PC-9 (cell line): ENCODE measurements around the gene USP7. TPM values are rescaled to one million over a fixed set of nuclear protein-coding genes. Genes with fewer than 3 reads are reported as not detected.

Source experiments
- BruUV-seq: library from RNA; stranded (reverse); fragments of 400-500 nt; replicated peaks from 2 replicates; lab custom pipeline; 2021; lab: Mats Ljungman, UMichigan
- CTCF ChIA-PET: fragments of 300-600 bp; sonication (Branson Sonifier 250); formaldehyde crosslinking; loops from one replicate; lab custom pipeline; 2022; ENCODE audit warnings: antibody characterized with exemption; lab: Charles Lee
- POLR2A ChIA-PET: fragments of 300-600 bp; sonication (Branson Sonifier 250); formaldehyde crosslinking; loops from one replicate; lab custom pipeline; 2022; ENCODE audit warnings: antibody characterized with exemption; ENCODE audit not compliant: unreplicated experiment; lab: Charles Lee
- DNase-seq, 2 experiments: peaks; one replicate each; pipeline versions ENCODE4 v3.0.0 to v3.0.0-alpha.2; 2015 to 2022; ENCODE audit warnings: mixed read lengths in 1 of 2
- H2AFZ ChIP-seq: fragments of 200-600 bp; sonication (generic); 2 replicates; pipeline ENCODE4 v1.8.1; 2017; ENCODE audit warnings: antibody characterized with exemption
- H3F3A ChIP-seq: fragments of 200-600 bp; sonication (generic); 2 replicates; pipeline ENCODE4 v1.8.1; 2017; ENCODE audit warnings: antibody characterized with exemption, mild to moderate bottlenecking, low read depth; ENCODE audit not compliant: insufficient read depth
- H3K27ac ChIP-seq: fragments of 200-600 bp; sonication (generic); 2 replicates; pipeline ENCODE4 v1.6.1; 2016; ENCODE audit warnings: mixed run types
- H3K27me3 ChIP-seq: fragments of 200-600 bp; sonication (generic); 2 replicates; pipeline ENCODE4 v1.6.1; 2016; ENCODE audit warnings: low read depth, mixed run types; ENCODE audit not compliant: insufficient read depth
- H3K36me3 ChIP-seq: fragments of 200-600 bp; sonication (generic); 2 replicates; pipeline ENCODE4 v1.6.1; 2016; ENCODE audit warnings: low read depth, mixed run types
- H3K4me1 ChIP-seq: fragments of 200-600 bp; sonication (generic); replicated peaks from 2 replicates; pipeline ENCODE4 v1.6.1; 2016; ENCODE audit warnings: mixed run types; ENCODE audit not compliant: insufficient read depth
- H3K4me2 ChIP-seq: fragments of 200-600 bp; sonication (generic); 2 replicates; pipeline ENCODE4 v1.6.1; 2017; ENCODE audit warnings: mixed run types
- H3K4me3 ChIP-seq: fragments of 200-600 bp; sonication (generic); 2 replicates; pipeline ENCODE4 v1.6.1; 2016; ENCODE audit warnings: mixed run types
- H3K79me2 ChIP-seq: fragments of 200-600 bp; sonication (generic); 2 replicates; pipeline ENCODE4 v1.6.1; 2017; ENCODE audit warnings: low read depth, mixed run types
- H3K9me2 ChIP-seq: fragments of 200-600 bp; sonication (generic); 2 replicates; pipeline ENCODE4 v1.8.1; 2017; ENCODE audit warnings: mild to moderate bottlenecking; ENCODE audit not compliant: insufficient read depth
- H3K9me3 ChIP-seq: fragments of 200-600 bp; sonication (generic); 2 replicates; pipeline ENCODE4 v1.8.1; 2016; ENCODE audit warnings: low read depth; ENCODE audit not compliant: insufficient read depth
- H4K20me1 ChIP-seq: fragments of 200-600 bp; sonication (generic); 2 replicates; pipeline ENCODE4 v1.8.1; 2017; ENCODE audit not compliant: insufficient read depth
- CTCF ChIP-seq: fragments of 200-600 bp; sonication (generic); conservative IDR thresholded peaks from 2 replicates; pipeline ENCODE4 v1.6.1; 2017; ENCODE audit warnings: mixed run types, antibody characterized with exemption, mild to moderate bottlenecking, moderate library complexity
- EZH2 ChIP-seq: fragments of 200-600 bp; sonication (generic); IDR thresholded peaks from 2 replicates; pipeline ENCODE4 v1.8.0; 2017; ENCODE audit warnings: antibody characterized with exemption, low read depth
- intact Hi-C: fragments of 100-400 bp; cut with micrococcal nuclease; formaldehyde crosslinking; loops from one replicate; pipeline ENCODE4 v1.10.0; 2022; ENCODE audit not compliant: unreplicated experiment
- total RNA-seq: library from RNA; stranded (reverse); gene quantifications from 2 replicates; pipeline ENCODE4 v1.2.3, GENCODE V29; 2021

USP7 gene
- total RNA-seq, 1 experiment from 2014 or later, result 167 TPM

- H4K20me1 ChIP-seq, result peaks cover 89% of the 10 kb centered on the region
- intact Hi-C loops, result no loop called here
- POLR2A ChIA-PET, result no interaction called here
- BruUV-seq, result no TSS peak
- H3K9me2 ChIP-seq, result no peaks in the 10 kb centered on the region
- H3K4me1 ChIP-seq, result peaks cover 5% of the 10 kb centered on the region
- no peaks in the 10 kb centered on the region for H3F3A ChIP-seq
- H2AFZ ChIP-seq, result no peak overlapping the region
- no peak overlapping the region for H3K4me3 ChIP-seq
- H3K9me3 ChIP-seq, result no peaks in the 10 kb centered on the region
- TF ChIP-seq EZH2 (no peak), CTCF (no peak)
- CTCF ChIA-PET, result no interaction called here
- no peaks in the 10 kb centered on the region for H3K36me3 ChIP-seq
- no peak overlapping the region for H3K4me2 ChIP-seq
- no peak overlapping the region for H3K27ac ChIP-seq
- H3K79me2 ChIP-seq, result peaks cover 95% of the 10 kb centered on the region
- no peak for DNase-seq
- H3K27me3 ChIP-seq, result no peaks in the 10 kb centered on the region
Measured at GRCh38 chr16:8952281-8952751, 11.4 kb downstream of the USP7 start.

GRCh38 chr16:8951447-8952280 is 12.0 kb downstream of the USP7 start:
- no peaks in the 10 kb centered on the region for H3F3A ChIP-seq
- no peaks in the 10 kb centered on the region for H3K27me3 ChIP-seq
- no peaks in the 10 kb centered on the region for H3K36me3 ChIP-seq
- no peak overlapping the region for H2AFZ ChIP-seq
- H3K27ac ChIP-seq, result no peak overlapping the region
- H3K4me1 ChIP-seq, result peaks cover 5% of the 10 kb centered on the region
- BruUV-seq, result no TSS peak
- TF ChIP-seq EZH2, result no peak
- TF ChIP-seq CTCF, result no peak
- intact Hi-C loops, result no loop called here
- H3K4me3 ChIP-seq, result no peak overlapping the region
- peaks cover 95% of the 10 kb centered on the region for H3K79me2 ChIP-seq
- no peak for DNase-seq
- ChIA-PET POLR2A (interaction anchor here (0.5 kb wide), 1 partner anchor 23 kb away, joined by 3 read pairs; no protein-coding TSS in a partner anchor), CTCF (interaction anchor here (0.5 kb wide), 1 partner anchor 56 kb away, joined by 4 read pairs; no protein-coding TSS in a partner anchor)
- no peak overlapping the region for H3K4me2 ChIP-seq
- no peaks in the 10 kb centered on the region for H3K9me3 ChIP-seq
- no peaks in the 10 kb centered on the region for H3K9me2 ChIP-seq
- peaks cover 89% of the 10 kb centered on the region for H4K20me1 ChIP-seq

GRCh38 chr16:8950580-8951077 is 13.1 kb downstream of the USP7 start:
- Histone ChIP-seq H3K4me1 (peaks cover 5% of the 10 kb centered on the region), H3K4me3 (no peak overlapping the region), H2AFZ (no peak overlapping the region), H3K4me2 (no peak overlapping the region), H3K27ac (no peak overlapping the region), H3K9me3 (no peaks in the 10 kb centered on the region), H3K27me3 (no peaks in the 10 kb centered on the region), H3K79me2 (peaks cover 95% of the 10 kb centered on the region), H3K36me3 (no peaks in the 10 kb centered on the region), H3F3A (no peaks in the 10 kb centered on the region), H4K20me1 (peaks cover 89% of the 10 kb centered on the region), H3K9me2 (no peaks in the 10 kb centered on the region)
- CTCF ChIA-PET, result interaction anchor here (0.6 kb wide), 1 partner anchor 20 kb away, joined by 4 read pairs; no protein-coding TSS in a partner anchor
- TF ChIP-seq CTCF (no peak), EZH2 (no peak)
- DNase-seq, result no peak
- intact Hi-C loops, result no loop called here
- POLR2A ChIA-PET, result interaction anchor here (0.5 kb wide), 1 partner anchor 24 kb away, joined by 3 read pairs; no protein-coding TSS in a partner anchor
- BruUV-seq, result no TSS peak
